GM18507 (cell line): ENCODE results near the gene THSD7B.

Experiments
- DNase-seq: peaks from one replicate; pipeline ENCODE4 v3.0.0; 2011; ENCODE audit warnings: low read depth; ENCODE audit not compliant: insufficient read length; ENCODE audit errors: extremely low spot score
- FAIRE-seq: peaks from 2 replicates; lab custom pipeline; 2011; peaks lifted over from hg19 to GRCh38; lab: Jason Lieb, UNC

Gene THSD7B

GRCh38 chr2:137221797-137222492 is 456.6 kb downstream of the THSD7B start:
- DNase-seq (no peak), FAIRE-seq (no peak)

DNA sequence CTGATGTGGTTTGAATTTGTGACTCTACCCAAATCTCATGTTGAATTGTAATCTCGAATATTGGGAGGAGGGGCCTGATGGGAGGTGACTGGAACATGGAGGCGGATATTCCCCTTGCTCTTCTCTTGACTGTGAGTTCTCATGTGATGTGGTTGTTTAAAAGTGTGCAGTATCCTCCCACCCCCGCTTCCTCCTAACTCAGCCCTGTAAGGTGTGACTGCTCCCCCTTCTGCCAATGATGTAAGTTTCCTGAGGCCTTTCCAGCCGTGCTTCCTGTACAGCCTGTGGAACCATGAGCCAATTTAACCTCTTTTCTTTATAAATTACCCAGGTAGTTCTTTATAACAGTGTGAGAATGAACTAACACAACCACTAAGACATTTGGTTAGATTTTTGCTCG is 458.4 kb downstream of the THSD7B start:
- DNase-seq = no peak
- no peak for FAIRE-seq

DNA sequence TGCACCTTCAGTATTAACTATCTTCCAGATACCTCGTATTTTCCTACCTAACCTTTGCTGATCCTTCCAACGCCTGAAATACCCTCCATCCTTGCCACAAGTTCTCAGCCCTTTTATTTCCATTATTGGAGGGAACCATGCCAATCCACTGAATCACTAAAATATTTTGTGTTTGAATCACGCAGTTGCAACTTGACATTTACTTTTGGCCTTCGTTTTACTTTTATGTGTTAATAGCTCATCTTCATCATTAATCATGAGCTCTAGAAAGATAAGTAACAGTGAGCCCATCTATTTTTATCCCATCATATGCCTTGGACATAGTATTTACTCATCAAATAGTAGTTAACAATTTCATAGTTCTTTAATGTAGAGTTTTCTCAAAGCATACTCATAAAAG is 463.2 kb downstream of the THSD7B start:
- FAIRE-seq (no peak), DNase-seq (no peak)

- no peak for DNase-seq
- no peak for FAIRE-seq
Observed at GRCh38 chr2:137229834-137230233, 464.5 kb downstream of the THSD7B start.

GRCh38 chr2:137231628-137232027 is 466.3 kb downstream of the THSD7B start:
- FAIRE-seq (no peak), DNase-seq (no peak)

GRCh38 chr2:137232076-137232475 is 466.7 kb downstream of the THSD7B start:
- DNase-seq (no peak), FAIRE-seq (no peak)

GRCh38 chr2:137233091-137233490 is 467.7 kb downstream of the THSD7B start:
- DNase-seq (no peak), FAIRE-seq (no peak)

DNA sequence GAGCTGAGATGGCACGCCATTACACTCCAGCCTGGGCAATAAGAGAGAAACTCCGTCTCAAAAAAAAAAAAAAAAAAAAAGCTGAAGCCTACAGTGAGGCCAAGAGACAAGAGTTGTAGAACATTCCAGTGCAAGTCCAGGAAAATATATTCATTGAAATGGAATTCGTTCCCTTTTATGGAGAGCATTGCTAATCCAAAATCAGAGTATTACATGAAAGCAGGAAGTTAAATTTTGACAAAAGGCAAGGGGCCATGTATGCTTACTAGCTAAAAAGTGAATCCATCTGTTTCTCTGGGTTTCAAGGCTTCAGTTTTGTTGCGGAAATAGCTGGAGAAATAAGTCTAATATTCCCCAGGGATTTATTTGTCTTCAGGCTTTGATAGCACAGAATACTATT is 471.7 kb downstream of the THSD7B start:
- FAIRE-seq = no peak
- no peak for DNase-seq

DNA sequence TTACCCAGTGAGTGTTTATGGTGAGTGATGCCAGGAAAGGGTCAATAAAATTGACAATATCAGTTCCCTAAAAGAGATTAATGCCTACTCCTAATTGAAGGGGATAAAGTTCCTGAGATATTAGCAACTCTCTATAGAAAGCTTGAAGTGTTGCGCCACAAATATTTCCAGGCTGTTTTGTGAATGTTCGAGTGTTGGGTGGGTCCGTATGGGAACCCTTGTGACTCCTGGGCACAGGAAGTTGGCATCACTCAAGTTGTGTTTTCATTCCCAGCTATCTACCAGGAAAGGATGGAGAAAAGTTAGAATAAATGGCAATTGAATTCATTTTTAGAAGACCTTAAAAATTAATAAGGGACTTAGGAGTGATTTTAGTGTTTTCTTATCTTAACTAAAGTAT is 472.7 kb downstream of the THSD7B start:
- FAIRE-seq = no peak
- DNase-seq = no peak

GRCh38 chr2:137249463-137250130 is 484.3 kb downstream of the THSD7B start:
- no peak for FAIRE-seq
- no peak for DNase-seq

- no peak for DNase-seq
- no peak for FAIRE-seq
Observed at GRCh38 chr2:137250401-137250800, 485.1 kb downstream of the THSD7B start.

GRCh38 chr2:137251045-137251444 is 485.7 kb downstream of the THSD7B start:
- FAIRE-seq = no peak
- DNase-seq = no peak

DNA sequence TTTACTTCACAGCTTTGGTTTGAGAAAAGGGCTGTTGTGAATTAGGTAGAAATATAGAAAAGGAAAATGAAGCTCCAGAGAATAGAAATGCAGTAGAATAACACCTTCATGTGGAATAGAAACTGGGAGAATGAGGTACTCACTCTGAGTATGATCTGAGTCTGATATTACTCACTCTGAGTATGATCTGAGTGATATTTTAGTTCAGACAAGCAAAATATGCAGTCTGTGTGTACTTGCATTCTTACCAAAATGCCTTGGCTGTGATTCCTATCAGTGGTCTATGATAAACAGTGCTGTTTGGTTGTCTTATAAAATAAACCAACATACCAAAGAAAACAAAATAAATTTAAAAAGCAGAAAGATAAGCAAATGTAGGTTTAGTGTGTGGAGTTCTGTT is 487.6 kb downstream of the THSD7B start:
- FAIRE-seq (no peak), DNase-seq (no peak)

GRCh38 chr2:137254052-137254451 is 488.7 kb downstream of the THSD7B start:
- no peak for DNase-seq
- no peak for FAIRE-seq

DNA sequence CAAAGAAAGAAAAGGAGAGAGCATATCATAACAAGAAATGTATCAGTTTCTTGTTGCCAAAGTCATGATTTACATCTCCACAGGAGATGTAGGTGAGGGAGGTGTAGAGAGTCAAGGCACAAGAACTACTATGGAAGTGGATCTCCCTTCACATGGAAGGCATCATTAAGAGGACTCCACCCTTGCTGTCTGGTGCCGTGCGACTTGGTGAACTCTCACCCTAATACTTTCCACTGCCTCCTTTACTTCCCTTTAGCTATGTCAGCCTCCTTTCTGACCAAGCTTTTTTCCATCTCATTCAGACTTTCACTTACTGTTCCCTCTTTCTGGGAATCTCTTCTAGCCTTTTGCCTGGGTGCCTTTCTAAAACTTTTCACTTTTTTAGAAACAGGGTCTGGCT is 490.0 kb downstream of the THSD7B start:
- FAIRE-seq = no peak
- no peak for DNase-seq

GRCh38 chr2:137255990-137256389 is 490.6 kb downstream of the THSD7B start:
- FAIRE-seq = no peak
- DNase-seq = no peak

GRCh38 chr2:137261881-137262585 is 496.7 kb downstream of the THSD7B start:
- no peak for DNase-seq
- FAIRE-seq = no peak

DNA sequence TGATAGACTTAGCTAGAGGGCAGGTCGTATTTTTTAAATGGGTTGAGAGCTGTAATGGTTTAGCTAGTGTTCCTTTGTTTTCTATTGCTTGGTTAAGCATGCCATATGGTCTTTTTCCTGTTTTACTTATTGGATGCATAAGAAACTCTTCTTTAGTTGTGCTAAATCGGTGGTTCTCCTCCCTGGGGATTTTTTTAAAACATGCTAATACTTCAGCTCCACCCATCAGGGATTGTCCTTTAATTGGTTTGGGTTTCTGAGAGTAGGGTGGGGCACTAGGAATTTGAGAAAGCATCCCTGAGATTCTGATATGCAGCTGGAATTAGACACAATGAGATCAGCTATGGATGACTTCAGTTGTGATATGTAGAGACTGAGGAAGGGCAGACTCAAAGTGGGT is 497.2 kb downstream of the THSD7B start:
- FAIRE-seq (no peak), DNase-seq (no peak)

- FAIRE-seq (no peak), DNase-seq (no peak)
Observed at GRCh38 chr2:137287913-137288639, 522.7 kb downstream of the THSD7B start.
